DOHH2 (cell line): Measurements from ENCODE around the gene TAF6.

Experiments used
- H3F3A ChIP-seq: fragments of 200-600 bp; sonication (generic), shearing (Covaris generic); 2 replicates; pipeline ENCODE4 v1.6.0; 2016; ENCODE audit warnings: antibody characterized with exemption, mild to moderate bottlenecking; ENCODE audit not compliant: control insufficient read depth, insufficient read depth
- H3K27ac ChIP-seq: fragments of 200-600 bp; sonication (generic); 2 replicates; pipeline ENCODE4 v1.5.1; 2014; ENCODE audit warnings: low read depth, mild to moderate bottlenecking, low read length, moderate library complexity
- H3K27me3 ChIP-seq: fragments of 200-600 bp; sonication (generic); 2 replicates; pipeline ENCODE4 v1.6.1; 2014; ENCODE audit warnings: mild to moderate bottlenecking, low read length, mixed read lengths; ENCODE audit not compliant: control insufficient read depth
- H3K36me3 ChIP-seq: fragments of 200-600 bp; sonication (generic); 2 replicates; pipeline ENCODE4 v1.6.1; 2014; ENCODE audit warnings: mild to moderate bottlenecking, low read length, moderate library complexity, mixed read lengths; ENCODE audit not compliant: control insufficient read depth
- H3K4me1 ChIP-seq: fragments of 200-600 bp; sonication (generic); 2 replicates; pipeline ENCODE4 v1.6.1; 2014; ENCODE audit warnings: mild to moderate bottlenecking, low read length, mixed read lengths; ENCODE audit not compliant: control insufficient read depth
- H3K4me2 ChIP-seq: fragments of 200-600 bp; sonication (generic); 2 replicates; pipeline ENCODE4 v1.6.0; 2014; ENCODE audit warnings: mild to moderate bottlenecking, low read length, moderate library complexity
- H3K4me3 ChIP-seq: fragments of 200-600 bp; sonication (generic); 2 replicates; pipeline ENCODE4 v1.5.1; 2014; ENCODE audit warnings: mild to moderate bottlenecking, low read length, mixed read lengths
- H3K79me2 ChIP-seq: fragments of 200-600 bp; sonication (generic); 2 replicates; pipeline ENCODE4 v1.6.1; 2014; ENCODE audit warnings: mild to moderate bottlenecking, low read length, mixed read lengths; ENCODE audit not compliant: control insufficient read depth
- H3K9me2 ChIP-seq: fragments of 200-600 bp; sonication (generic); replicated peaks from 2 replicates; pipeline ENCODE4 v1.6.1; 2014; ENCODE audit warnings: mild to moderate bottlenecking, low read length, mixed read lengths; ENCODE audit not compliant: control insufficient read depth
- H3K9me3 ChIP-seq: fragments of 200-600 bp; sonication (generic); 2 replicates; pipeline ENCODE4 v1.6.1; 2014; ENCODE audit warnings: antibody characterized with exemption, low read length, mixed read lengths; ENCODE audit not compliant: control insufficient read depth, insufficient read depth
- H4K20me1 ChIP-seq: fragments of 200-600 bp; sonication (generic); 2 replicates; pipeline ENCODE4 v1.6.0; 2014; ENCODE audit warnings: low read depth, mild to moderate bottlenecking, antibody characterized with exemption, low read length, moderate library complexity; ENCODE audit not compliant: control insufficient read depth, insufficient read depth
- CTCF ChIP-seq: fragments of 200-600 bp; sonication (generic); IDR thresholded peaks from one replicate; pipeline ENCODE4 v1.5.1; 2014; ENCODE audit warnings: antibody characterized with exemption, mild to moderate bottlenecking, low read depth, low read length; ENCODE audit not compliant: poor library complexity, severe bottlenecking
- EZH2phosphoT487 ChIP-seq: fragments of 200-600 bp; sonication (generic); IDR thresholded peaks from 2 replicates; pipeline ENCODE4 v1.6.1; 2017; ENCODE audit warnings: borderline replicate concordance, mild to moderate bottlenecking, antibody characterized with exemption, low read length, moderate library complexity, mixed read lengths

The TAF6 gene

GRCh38 chr7:100155553-100156317 is 36.6 kb upstream of the TAF6 start:
- H3K9me2 ChIP-seq = no peaks in the 10 kb centered on the region
- H3F3A ChIP-seq = peaks cover 35% of the 10 kb centered on the region
- H3K4me2 ChIP-seq = peak overlapping the region; percentile 94
- H3K27ac ChIP-seq = no peak overlapping the region
- no peak for TF ChIP-seq CTCF
- TF ChIP-seq EZH2phosphoT487 = no peak
- H3K4me3 ChIP-seq = peak overlapping the region; percentile 86
- H3K4me1 ChIP-seq = peaks cover 71% of the 10 kb centered on the region
- peaks cover 8% of the 10 kb centered on the region; the same call in 1 of the 2 replicates for H4K20me1 ChIP-seq
- H3K79me2 ChIP-seq = peaks cover 82% of the 10 kb centered on the region
- H3K36me3 ChIP-seq = peaks cover 73% of the 10 kb centered on the region
- no peaks in the 10 kb centered on the region for H3K9me3 ChIP-seq
- H3K27me3 ChIP-seq = no peaks in the 10 kb centered on the region

GRCh38 chr7:100154651-100155491 is 35.7 kb upstream of the TAF6 start:
- H3K36me3 ChIP-seq = peaks cover 82% of the 10 kb centered on the region

More at GRCh38 chr7:100154651-100155491, 35.7 kb upstream of the TAF6 start:
- Histone ChIP-seq H3K9me3 (no peaks in the 10 kb centered on the region), H3K9me2 (no peaks in the 10 kb centered on the region), H3K4me2 (0 out of 2 replicates have a peak overlapping the region, but pooled peaks have one; percentile 56), H3K4me1 (peaks cover 80% of the 10 kb centered on the region), H3K27me3 (no peaks in the 10 kb centered on the region), H3K79me2 (peaks cover 91% of the 10 kb centered on the region), H3K27ac (peak overlapping the region; percentile 13; the same call in 1 of the 2 replicates), H3K4me3 (no peak overlapping the region), H4K20me1 (peaks cover 8% of the 10 kb centered on the region; the same call in 1 of the 2 replicates), H3F3A (peaks cover 39% of the 10 kb centered on the region)
- no peak for TF ChIP-seq CTCF
- no peak for TF ChIP-seq EZH2phosphoT487
